Measurements from ENCODE around the gene ABCA4. TPM values are rescaled to one million over a fixed set of nuclear protein-coding genes. Genes with fewer than 3 reads are reported as not detected.
"Not testable (repeated sequence)": the region's sequence is repeated elsewhere in the genome, so short reads cannot be mapped to it uniquely, and the experiment has no call there.

ABCA4 gene
- total RNA-seq, 4 donors from 2014 or later, result 0.18 to 0.57 TPM; not detected in 2

- H3K9me3 ChIP-seq, result no peaks in the 10 kb centered on the region
- 64 to 84% methylated on average over 8 to 10 of the region's 10 CpGs for WGBS, 2 donors
- H3K36me3 ChIP-seq, result no peaks in the 10 kb centered on the region
- intact Hi-C loops (cut with DNase I), result no loop called here
- H3K4me3 ChIP-seq, result no peak overlapping the region
- H3K27ac ChIP-seq, result no peak overlapping the region
- DNase-seq, result no peak
- TF ChIP-seq POLR2A (IDR thresholded peaks at IDR 0.05) (no peak), CTCF (IDR thresholded peaks at IDR 0.05) (no peak)
- H3K4me1 ChIP-seq, result peaks cover 9 to 41% (median 20%) of the 10 kb centered on the region in 3 donors
- H3K27me3 ChIP-seq, result peaks cover 0 to 4% (median 0%) of the 10 kb centered on the region in 4 donors
These were observed 128.0 kb downstream of the ABCA4 start for GRCh38 chr1:93992954-93993353.

GRCh38 chr1:93992190-93992589 lies 128.8 kb downstream of the ABCA4 start:
- no peak overlapping the region for H3K4me3 ChIP-seq
- no peak overlapping the region for H3K27ac ChIP-seq
- peaks cover 0 to 4% (median 0%) of the 10 kb centered on the region in 4 donors for H3K27me3 ChIP-seq
- no peak for TF ChIP-seq CTCF (IDR thresholded peaks at IDR 0.05)
- no peak for TF ChIP-seq POLR2A (IDR thresholded peaks at IDR 0.05)
- H3K36me3 ChIP-seq, result no peaks in the 10 kb centered on the region
- 59 to 82% methylated on average over 8 of the region's 8 CpGs for WGBS, 2 donors
- H3K4me1 ChIP-seq, result peaks cover 9 to 48% (median 21%) of the 10 kb centered on the region in 3 donors
- H3K9me3 ChIP-seq, result no peaks in the 10 kb centered on the region
- intact Hi-C loops (cut with DNase I), result no loop called here
- no peak for DNase-seq

- intact Hi-C loops (cut with DNase I), result no loop called here
- Histone ChIP-seq H3K36me3 (no peaks in the 10 kb centered on the region), H3K4me3 (no peak overlapping the region), H3K27me3 (peaks cover 0 to 4% (median 0%) of the 10 kb centered on the region in 4 donors), H3K9me3 (no peaks in the 10 kb centered on the region), H3K4me1 (peaks cover 9 to 48% (median 21%) of the 10 kb centered on the region in 3 donors), H3K27ac (no peak overlapping the region)
- WGBS, 2 donors, result 74 to 81% methylated on average over 4 of the region's 4 CpGs
- DNase-seq, result no peak
- TF ChIP-seq CTCF (IDR thresholded peaks at IDR 0.05) (no peak), POLR2A (IDR thresholded peaks at IDR 0.05) (no peak)
These were observed 129.7 kb downstream of the ABCA4 start for GRCh38 chr1:93991271-93991670.

GRCh38 chr1:93990477-93990876 lies 130.5 kb downstream of the ABCA4 start:
- H3K27ac ChIP-seq; H3K36me3 ChIP-seq; H3K4me3 ChIP-seq; H3K9me3 ChIP-seq; H3K27me3 ChIP-seq; intact Hi-C loops (cut with DNase I); DNase-seq: not testable (repeated sequence)
- WGBS, 2 donors, result 75 to 79% methylated on average over 3 of the region's 3 CpGs
- H3K4me1 ChIP-seq, result peaks cover 9 to 48% (median 21%) of the 10 kb centered on the region in 3 donors

GRCh38 chr1:93990010-93990409 lies 130.9 kb downstream of the ABCA4 start:
- TF ChIP-seq CTCF (IDR thresholded peaks at IDR 0.05) (no peak), POLR2A (IDR thresholded peaks at IDR 0.05) (no peak)
- peaks cover 0 to 4% (median 0%) of the 10 kb centered on the region in 4 donors for H3K27me3 ChIP-seq
- no peaks in the 10 kb centered on the region for H3K36me3 ChIP-seq
- 33 to 56% methylated on average over 3 to 5 of the region's 5 CpGs for WGBS, 2 donors
- DNase-seq, result no peak
- no peaks in the 10 kb centered on the region for H3K9me3 ChIP-seq
- intact Hi-C loops (cut with DNase I), result no loop called here
- no peak overlapping the region for H3K4me3 ChIP-seq
- peaks cover 9 to 48% (median 21%) of the 10 kb centered on the region in 3 donors for H3K4me1 ChIP-seq
- no peak overlapping the region for H3K27ac ChIP-seq

GRCh38 chr1:93989601-93990000 lies 131.3 kb downstream of the ABCA4 start:
- TF ChIP-seq POLR2A (IDR thresholded peaks at IDR 0.05) (no peak), CTCF (IDR thresholded peaks at IDR 0.05) (no peak)

More at GRCh38 chr1:93989601-93990000, 131.3 kb downstream of the ABCA4 start:
- no peaks in the 10 kb centered on the region for H3K9me3 ChIP-seq
- H3K27ac ChIP-seq, result peak overlapping the region in 2 of 4 donors; percentile 31 to 39
- no peak overlapping the region for H3K4me3 ChIP-seq
- WGBS, 2 donors, result 65 to 70% methylated on average over 3 to 5 of the region's 5 CpGs
- DNase-seq, result no peak
- H3K36me3 ChIP-seq, result no peaks in the 10 kb centered on the region
- peaks cover 0 to 4% (median 0%) of the 10 kb centered on the region in 4 donors for H3K27me3 ChIP-seq
- intact Hi-C loops (cut with DNase I), result no loop called here
- H3K4me1 ChIP-seq, result peaks cover 9 to 48% (median 21%) of the 10 kb centered on the region in 3 donors
